HepG2 (cell line): Measurements from ENCODE around the gene MCF2L. TPM values are rescaled to one million over a fixed set of nuclear protein-coding genes. Genes with fewer than 3 reads are reported as not detected.

Experiments used
- ATAC-seq: fragments of 200-7000 bp; cut with Tn5 transposase; 3 replicates; pipeline ENCODE4 v1.9.1; 2020; ENCODE audit warnings: mild to moderate bottlenecking, moderate library complexity
- BruUV-seq: library from RNA; stranded (reverse); fragments of 400-500 nt; replicated peaks from 2 replicates; lab custom pipeline; 2021; lab: Mats Ljungman, UMichigan
- CTCF ChIA-PET: fragments of 300-600 bp; formaldehyde crosslinking; extraction: SDS; loops from one replicate; lab custom pipeline; 2021; ENCODE audit warnings: low total read pairs, inconsistent platforms, low intra/inter-chr PET ratio; lab: Yijun Ruan, JAX
- POLR2A ChIA-PET: fragments of 350-600 bp; sonication (Branson Sonifier 250); formaldehyde crosslinking; loops from one replicate; lab custom pipeline; 2020; ENCODE audit warnings: antibody characterized with exemption, inconsistent platforms; lab: Yijun Ruan, JAX
- DNase-seq: peaks from one replicate; pipeline ENCODE4 v3.0.0-alpha.2; 2015; ENCODE audit warnings: low spot score
- FAIRE-seq: peaks from 3 replicates; lab custom pipeline; 2011; peaks lifted over from hg19 to GRCh38; lab: Jason Lieb, UNC
- H2AFZ ChIP-seq: one replicate; pipeline ENCODE4 v1.6.1; 2011; ENCODE audit warnings: low read length, inconsistent platforms
- H3K27ac ChIP-seq: fragments of 300-600 bp; 3 replicates; pipeline ENCODE4 v1.8.0; 2011; ENCODE audit warnings: mixed run types, mild to moderate bottlenecking, mixed read lengths, low read length, inconsistent platforms; ENCODE audit not compliant: insufficient read depth; ENCODE audit errors: extremely low read length
- H3K27me3 ChIP-seq, 2 experiments: fragments of 200-600 bp in 1 of 2; 2 replicates in 1 of 2; 3 replicates in 1 of 2; pipeline versions ENCODE4 v1.6.0 to v1.8.0; 2011; ENCODE audit warnings: low read length in 2 of 2, mild to moderate bottlenecking in 2 of 2, moderate library complexity in 2 of 2, inconsistent platforms in 1 of 2; ENCODE audit not compliant: insufficient read depth in 2 of 2, control insufficient read depth in 1 of 2
- H3K36me3 ChIP-seq, 2 experiments: fragments of 200-600 bp in 1 of 2; replicated peaks in 1 of 2; 2 replicates in 1 of 2; 3 replicates in 1 of 2; pipeline versions ENCODE4 v1.5.1 to v1.8.0; 2011; ENCODE audit warnings: low read length in 2 of 2, inconsistent platforms in 1 of 2; ENCODE audit not compliant: insufficient read depth in 2 of 2, control insufficient read depth in 1 of 2
- H3K4me1 ChIP-seq: 2 replicates; pipeline ENCODE4 v1.5.1; 2012; ENCODE audit warnings: low read length, inconsistent platforms; ENCODE audit not compliant: insufficient read depth
- H3K4me2 ChIP-seq: 2 replicates; pipeline ENCODE4 v1.6.0; 2011; ENCODE audit warnings: low read depth, low read length, inconsistent platforms
- H3K4me3 ChIP-seq, 3 experiments: fragments of 200-600 bp in 1 of 3; sonication (generic), shearing (Covaris generic) in 1 of 3; replicated peaks in 1 of 3; 2 replicates each; pipeline ENCODE4 v1.5.1; 2011 to 2016; ENCODE audit warnings: low read length in 3 of 3, inconsistent platforms in 2 of 3, low read depth in 2 of 3, mild to moderate bottlenecking in 2 of 3, control low read depth in 1 of 3, mixed read lengths in 1 of 3; ENCODE audit not compliant: insufficient read depth in 1 of 3
- H3K79me2 ChIP-seq: one replicate; pipeline ENCODE4 v1.6.1; 2011; ENCODE audit warnings: low read length, inconsistent platforms; ENCODE audit not compliant: insufficient read depth
- H3K9ac ChIP-seq: 2 replicates; pipeline ENCODE4 v1.6.0; 2011; ENCODE audit warnings: mild to moderate bottlenecking, low read depth, low read length, inconsistent platforms; ENCODE audit not compliant: insufficient read depth
- H3K9me3 ChIP-seq: 2 replicates; pipeline ENCODE4 v1.5.1; 2012; ENCODE audit warnings: mild to moderate bottlenecking, low read length
- H4K20me1 ChIP-seq: 2 replicates; pipeline ENCODE4 v1.6.0; 2011; ENCODE audit warnings: inconsistent platforms, mild to moderate bottlenecking, low read length, moderate library complexity; ENCODE audit not compliant: insufficient read depth
- AGO2 ChIP-seq: fragments of 200-400 bp; formaldehyde crosslinking; optimal IDR thresholded peaks from 2 replicates; pipeline ENCODE3; 2017; ENCODE audit warnings: mild to moderate bottlenecking, low read depth, low read length, moderate library complexity
- BHLHE40 ChIP-seq: IDR thresholded peaks from 2 replicates; pipeline ENCODE4 v1.6.1; 2011; ENCODE audit warnings: low read length, improper control_type of control experiment
- CHD2 ChIP-seq: IDR thresholded peaks from 2 replicates; pipeline ENCODE4 v1.6.1; 2011; ENCODE audit warnings: low read depth, low read length, improper control_type of control experiment
- GFI1 ChIP-seq: sonication (generic); formaldehyde crosslinking; IDR thresholded peaks from 2 replicates; pipeline ENCODE4 v1.5.0; 2020; ENCODE audit warnings: missing genetic modification reagents, mild to moderate bottlenecking, borderline replicate concordance
- TCF7L2 ChIP-seq: IDR thresholded peaks from 2 replicates; pipeline ENCODE4 v1.6.1; 2011; ENCODE audit warnings: mild to moderate bottlenecking, low read depth, low read length, moderate library complexity
- ZNF235 ChIP-seq: sonication (generic); formaldehyde crosslinking; IDR thresholded peaks from 2 replicates; pipeline ENCODE4 v1.8.1; 2023; ENCODE audit warnings: mild to moderate bottlenecking, missing genetic modification reagents, borderline replicate concordance
- ZNF510 ChIP-seq: sonication (generic); formaldehyde crosslinking; IDR thresholded peaks from 2 replicates; pipeline ENCODE4 v1.4.0; 2020; ENCODE audit warnings: low read depth, mild to moderate bottlenecking, missing genetic modification reagents
- WGBS: methylation state at CpG from one replicate; pipeline ENCODE4 v1.1.6; 2017; ENCODE audit warnings: low lambda C conversion rate; 5-methylcytosine and 5-hydroxymethylcytosine counted together
- in situ Hi-C: cut with HindIII; loops from 2 replicates; pipeline ENCODE4 v1.10.0; 2017; ENCODE audit warnings: low pct_unique_long_range_greater_than_20kb; ENCODE audit not compliant: extremely low pct_ligation_motif_present
- intact Hi-C: fragments of 100-400 bp; cut with micrococcal nuclease; formaldehyde crosslinking; loops from one replicate; pipeline ENCODE4 v1.10.0; 2022; ENCODE audit not compliant: unreplicated experiment
- polyA plus RNA-seq, 8 experiments: library from polyadenylated mRNA; depleted of rRNA in 3 of 8; stranded (reverse) in 7 of 8; unstranded in 1 of 8; fragments of >200 nt; fragmentation: Illumina TruSeq in 4 of 8; extraction: Trizol in 4 of 8; gene quantifications; 2 replicates each; pipeline versions ENCODE4 v1.2.1 to v1.2.3, GENCODE V29; 2011 to 2016; ENCODE audit warnings: low read depth in 4 of 8, missing spikeins in 1 of 8, mixed read lengths in 1 of 8; ENCODE audit not compliant: insufficient read depth in 1 of 8
- total RNA-seq, 5 experiments: library from RNA; depleted of rRNA; stranded (reverse); fragments of >200 nt; fragmentation: Illumina TruSeq; extraction: Trizol; gene quantifications; 2 replicates each; pipeline ENCODE4 v1.2.3, GENCODE V29; 2016; ENCODE audit warnings: low read depth in 1 of 5

The MCF2L gene
- total and polyA plus RNA-seq, 2 of the 13 experiments (the other 11 are each of a cell fraction or from before 2014, with no cell fraction given) = 19.4 to 28.4 TPM

- no peaks in the 10 kb centered on the region for H3K27me3 ChIP-seq
- in situ Hi-C loops = no loop called here
- no peak for TF ChIP-seq GFI1 (CRISPR knock-in tag)
- TF ChIP-seq AGO2 = peak; percentile 60
- TF ChIP-seq, all 625 proteins: peak for 1
- H2AFZ ChIP-seq = no peak overlapping the region
- WGBS = 89% methylated on average over 7 of the region's 29 CpGs
- H3K4me1 ChIP-seq = no peaks in the 10 kb centered on the region
- H3K4me2 ChIP-seq = no peak overlapping the region
- H3K27ac ChIP-seq = no peak overlapping the region
- ChIA-PET POLR2A (no interaction called here), CTCF (no interaction called here)
- H3K9me3 ChIP-seq = no peaks in the 10 kb centered on the region
- H3K36me3 ChIP-seq = peaks cover 18 to 32% of the 10 kb centered on the region in 2 experiments; a peak in 4 of 5 replicates
- intact Hi-C loops = no loop called here
- H4K20me1 ChIP-seq = no peaks in the 10 kb centered on the region
- H3K79me2 ChIP-seq = no peaks in the 10 kb centered on the region
- no TSS peak for BruUV-seq
- no peak overlapping the region for H3K9ac ChIP-seq
- DNase-seq (no peak), FAIRE-seq (no peak), ATAC-seq (peak; percentile 14; the same call in 1 of the 3 replicates)
- H3K4me3 ChIP-seq = no peak overlapping the region
Observed at GRCh38 chr13:113065406-113066141, 96.6 kb downstream of the MCF2L start.

- intact Hi-C loops (no loop called here), in situ Hi-C loops (no loop called here)
- no peaks in the 10 kb centered on the region for H3K4me1 ChIP-seq
- 95% methylated on average over 8 of the region's 10 CpGs for WGBS
- H2AFZ ChIP-seq = no peak overlapping the region
- no peaks in the 10 kb centered on the region for H3K79me2 ChIP-seq
- no peak overlapping the region for H3K27ac ChIP-seq
- H3K9me3 ChIP-seq = no peaks in the 10 kb centered on the region
- DNase-seq (no peak), FAIRE-seq (no peak), ATAC-seq (no peak)
- no peaks in the 10 kb centered on the region for H3K27me3 ChIP-seq
- H4K20me1 ChIP-seq = no peaks in the 10 kb centered on the region
- ChIA-PET CTCF (no interaction called here), POLR2A (no interaction called here)
- no peak for TF ChIP-seq BHLHE40
- no peak for TF ChIP-seq TCF7L2
- peak; percentile 0 for TF ChIP-seq AGO2
- no peak for TF ChIP-seq ZNF235
- TF ChIP-seq CHD2 = no peak
- TF ChIP-seq ZNF510 (CRISPR knock-in tag) = no peak
- H3K4me2 ChIP-seq = no peak overlapping the region
- peaks cover 15 to 34% of the 10 kb centered on the region in 2 experiments; a peak in 4 of 5 replicates for H3K36me3 ChIP-seq
- no TSS peak for BruUV-seq
- H3K9ac ChIP-seq = no peak overlapping the region
- no peak overlapping the region for H3K4me3 ChIP-seq
Observed at GRCh38 chr13:113066142-113066455, 97.1 kb downstream of the MCF2L start.
